ENCODE results near the gene BRCC3.

The BRCC3 gene

GRCh38 chrX:155046129-155046810 lies 25.0 kb upstream of the BRCC3 start:
- Histone ChIP-seq H3K4me2 (ENCODE audit: low read length) (no peak overlapping the region), H3K27me3 (ENCODE audit: control insufficient read depth, insufficient read depth, low read length) (no peaks in the 10 kb centered on the region), H3K4me1 (ENCODE audit: control insufficient read depth, insufficient read depth, low read length) (no peaks in the 10 kb centered on the region), H3K4me3 (ENCODE audit: low read length) (no peak overlapping the region), H3K9me3 (replicated peaks; ENCODE audit: low read length) (no peaks in the 10 kb centered on the region), H3K36me3 (ENCODE audit: insufficient read depth, low read length) (peaks cover 3% of the 10 kb centered on the region), H3K9ac (ENCODE audit: low read depth, low read length) (no peak overlapping the region)

- Histone ChIP-seq H3K4me1 (ENCODE audit: control insufficient read depth, insufficient read depth, low read length) (no peaks in the 10 kb centered on the region), H3K9ac (ENCODE audit: low read depth, low read length) (no peak overlapping the region), H3K4me3 (ENCODE audit: low read length) (no peak overlapping the region), H3K27me3 (ENCODE audit: control insufficient read depth, insufficient read depth, low read length) (no peaks in the 10 kb centered on the region), H3K4me2 (ENCODE audit: low read length) (no peak overlapping the region), H3K9me3 (replicated peaks; ENCODE audit: low read length) (no peaks in the 10 kb centered on the region), H3K36me3 (ENCODE audit: insufficient read depth, low read length) (peaks cover 3% of the 10 kb centered on the region)
These were observed 24.3 kb upstream of the BRCC3 start for GRCh38 chrX:155046811-155047528.

- Histone ChIP-seq H3K4me1 (ENCODE audit: control insufficient read depth, insufficient read depth, low read length) (no peaks in the 10 kb centered on the region), H3K4me2 (ENCODE audit: low read length) (no peak overlapping the region), H3K9me3 (replicated peaks; ENCODE audit: low read length) (no peaks in the 10 kb centered on the region), H3K27me3 (ENCODE audit: control insufficient read depth, insufficient read depth, low read length) (no peaks in the 10 kb centered on the region), H3K9ac (ENCODE audit: low read depth, low read length) (no peak overlapping the region), H3K4me3 (ENCODE audit: low read length) (no peak overlapping the region), H3K36me3 (ENCODE audit: insufficient read depth, low read length) (peaks cover 3% of the 10 kb centered on the region)
These were observed 22.2 kb upstream of the BRCC3 start for GRCh38 chrX:155048977-155049619.

DNA sequence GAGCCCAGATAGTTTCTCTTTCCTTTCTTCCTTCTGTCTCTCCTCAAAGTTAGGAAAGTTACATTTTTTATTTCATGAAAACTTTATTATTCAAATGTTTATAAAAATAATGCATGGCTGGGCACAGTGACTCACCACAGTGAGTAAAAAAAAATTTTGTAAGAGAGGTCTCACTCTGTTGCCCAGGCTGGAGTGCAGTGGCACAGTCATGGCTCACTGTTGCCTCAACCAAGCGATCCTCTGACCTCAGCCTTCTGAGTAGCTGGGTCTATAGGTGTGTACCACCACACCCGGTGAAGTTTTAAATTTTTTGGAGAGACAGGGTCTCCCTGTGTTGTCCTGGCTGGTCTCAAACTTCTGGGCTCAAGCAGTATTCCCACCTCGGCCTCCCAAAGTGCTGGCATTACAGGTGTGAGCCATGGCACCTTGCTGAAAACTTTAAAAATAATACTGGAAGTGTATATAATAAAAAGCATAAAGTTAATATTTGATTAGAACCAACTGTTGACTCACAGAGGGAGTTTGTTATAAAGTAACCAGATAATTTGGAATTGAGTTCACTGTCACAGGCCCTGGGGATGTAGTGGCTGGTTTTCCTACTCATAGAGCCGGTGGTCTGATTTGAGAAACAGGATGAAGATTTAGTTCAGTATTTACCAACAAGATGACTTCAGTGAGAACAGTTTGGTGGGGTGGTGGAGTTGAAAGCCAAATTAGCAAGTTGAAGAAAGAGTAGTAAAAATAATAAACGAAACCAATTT lies 18.4 kb upstream of the BRCC3 start:
- no peak overlapping the region for H3K9ac ChIP-seq (ENCODE audit: low read depth, low read length)
- H3K4me1 ChIP-seq (ENCODE audit: control insufficient read depth, insufficient read depth, low read length): no peaks in the 10 kb centered on the region
- no peaks in the 10 kb centered on the region for H3K9me3 ChIP-seq (replicated peaks; ENCODE audit: low read length)
- H3K4me3 ChIP-seq (ENCODE audit: low read length): no peak overlapping the region
- H3K36me3 ChIP-seq (ENCODE audit: insufficient read depth, low read length): peaks cover 3% of the 10 kb centered on the region
- H3K4me2 ChIP-seq (ENCODE audit: low read length): no peak overlapping the region
- H3K27me3 ChIP-seq (ENCODE audit: control insufficient read depth, insufficient read depth, low read length): no peaks in the 10 kb centered on the region

DNA sequence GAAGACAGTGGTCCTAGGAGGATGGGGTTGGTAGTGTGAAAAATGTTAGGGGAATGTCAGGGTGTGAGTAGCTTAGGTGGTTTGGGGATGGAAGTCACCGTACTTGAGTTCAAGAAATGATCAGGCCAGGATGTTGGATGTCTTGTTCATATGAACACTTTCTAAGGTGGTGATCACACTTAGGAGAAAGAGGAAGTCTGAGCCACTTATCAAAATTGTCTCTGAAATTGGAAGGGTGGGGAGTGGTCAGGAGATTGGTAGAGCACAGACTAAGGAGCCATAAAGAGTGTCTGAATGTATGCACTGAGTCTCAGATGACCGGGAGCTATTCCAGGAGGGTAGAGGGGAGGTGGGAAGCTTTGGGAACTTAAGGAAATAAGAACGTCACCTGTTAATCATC lies 17.7 kb upstream of the BRCC3 start:
- no peak overlapping the region for H3K4me2 ChIP-seq (ENCODE audit: low read length)
- H3K36me3 ChIP-seq (ENCODE audit: insufficient read depth, low read length): peaks cover 3% of the 10 kb centered on the region
- no peak overlapping the region for H3K4me3 ChIP-seq (ENCODE audit: low read length)
- H3K27me3 ChIP-seq (ENCODE audit: control insufficient read depth, insufficient read depth, low read length): no peaks in the 10 kb centered on the region
- H3K4me1 ChIP-seq (ENCODE audit: control insufficient read depth, insufficient read depth, low read length): no peaks in the 10 kb centered on the region
- H3K9me3 ChIP-seq (replicated peaks; ENCODE audit: low read length): no peaks in the 10 kb centered on the region
- H3K9ac ChIP-seq (ENCODE audit: low read depth, low read length): no peak overlapping the region

GRCh38 chrX:155054255-155054654 lies 17.1 kb upstream of the BRCC3 start:
- no peaks in the 10 kb centered on the region for H3K27me3 ChIP-seq (ENCODE audit: control insufficient read depth, insufficient read depth, low read length)
- H3K4me2 ChIP-seq (ENCODE audit: low read length): no peak overlapping the region
- no peak overlapping the region for H3K9ac ChIP-seq (ENCODE audit: low read depth, low read length)
- no peaks in the 10 kb centered on the region for H3K9me3 ChIP-seq (replicated peaks; ENCODE audit: low read length)
- no peak overlapping the region for H3K4me3 ChIP-seq (ENCODE audit: low read length)
- peaks cover 3% of the 10 kb centered on the region for H3K36me3 ChIP-seq (ENCODE audit: insufficient read depth, low read length)
- H3K4me1 ChIP-seq (ENCODE audit: control insufficient read depth, insufficient read depth, low read length): no peaks in the 10 kb centered on the region

DNA sequence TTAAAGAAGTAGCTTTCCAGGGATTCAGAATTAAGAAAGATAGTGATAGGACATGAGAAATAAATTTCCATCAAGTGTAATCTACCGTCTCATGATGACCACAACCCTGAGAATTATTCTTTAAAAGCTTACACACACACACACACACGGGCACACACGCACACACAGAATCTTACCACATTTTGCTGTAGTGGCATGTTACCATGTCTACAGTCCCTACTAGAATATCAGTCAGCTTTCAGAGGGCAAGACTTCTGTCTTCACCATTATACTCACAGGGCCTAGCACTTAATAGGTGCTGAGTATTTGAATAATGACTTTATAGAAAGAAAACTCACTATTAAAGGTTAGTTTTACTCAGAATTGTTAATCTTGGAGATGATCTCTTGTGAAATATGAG lies 15.8 kb upstream of the BRCC3 start:
- H3K4me2 ChIP-seq (ENCODE audit: low read length): no peak overlapping the region
- H3K9ac ChIP-seq (ENCODE audit: low read depth, low read length): no peak overlapping the region
- no peaks in the 10 kb centered on the region for H3K9me3 ChIP-seq (replicated peaks; ENCODE audit: low read length)
- H3K36me3 ChIP-seq (ENCODE audit: insufficient read depth, low read length): no peaks in the 10 kb centered on the region
- H3K4me1 ChIP-seq (ENCODE audit: control insufficient read depth, insufficient read depth, low read length): no peaks in the 10 kb centered on the region
- H3K27me3 ChIP-seq (ENCODE audit: control insufficient read depth, insufficient read depth, low read length): no peaks in the 10 kb centered on the region
- no peak overlapping the region for H3K4me3 ChIP-seq (ENCODE audit: low read length)

DNA sequence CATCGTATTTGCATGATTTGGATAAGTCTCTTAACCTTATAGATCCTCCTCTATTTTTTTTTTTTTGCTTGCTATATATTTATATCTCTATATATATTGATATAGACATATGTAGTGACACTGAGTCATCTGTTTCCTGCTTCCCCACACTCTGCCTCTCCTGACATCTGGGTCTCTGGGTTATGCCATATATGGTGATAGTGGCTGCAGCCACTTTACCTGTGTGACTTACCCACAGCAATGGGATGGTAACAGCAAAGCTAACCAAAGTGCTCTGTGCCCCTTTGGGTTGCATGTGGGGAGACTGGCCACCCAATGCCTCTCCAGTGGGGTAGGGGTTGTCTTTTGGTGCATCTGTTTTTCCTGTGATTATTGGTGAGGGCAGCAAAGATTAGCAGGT lies 14.8 kb upstream of the BRCC3 start:
- no peak overlapping the region for H3K4me3 ChIP-seq (ENCODE audit: low read length)

GRCh38 chrX:155056877-155057792 lies 14.2 kb upstream of the BRCC3 start:
- Histone ChIP-seq H3K9ac (ENCODE audit: low read depth, low read length) (no peak overlapping the region), H3K27me3 (ENCODE audit: control insufficient read depth, insufficient read depth, low read length) (no peaks in the 10 kb centered on the region), H3K4me3 (ENCODE audit: low read length) (peak overlapping the region; percentile 57), H3K4me1 (ENCODE audit: control insufficient read depth, insufficient read depth, low read length) (no peaks in the 10 kb centered on the region), H3K4me2 (ENCODE audit: low read length) (peak overlapping the region; percentile 76), H3K36me3 (ENCODE audit: insufficient read depth, low read length) (no peaks in the 10 kb centered on the region), H3K9me3 (replicated peaks; ENCODE audit: low read length) (no peaks in the 10 kb centered on the region)

More for the DNA sequence above, 14.8 kb upstream of the BRCC3 start:
- no peak overlapping the region for H3K9ac ChIP-seq (ENCODE audit: low read depth, low read length)
- H3K9me3 ChIP-seq (replicated peaks; ENCODE audit: low read length): no peaks in the 10 kb centered on the region
- H3K4me2 ChIP-seq (ENCODE audit: low read length): no peak overlapping the region
- H3K4me1 ChIP-seq (ENCODE audit: control insufficient read depth, insufficient read depth, low read length): no peaks in the 10 kb centered on the region
- H3K27me3 ChIP-seq (ENCODE audit: control insufficient read depth, insufficient read depth, low read length): no peaks in the 10 kb centered on the region
- no peaks in the 10 kb centered on the region for H3K36me3 ChIP-seq (ENCODE audit: insufficient read depth, low read length)

GRCh38 chrX:155061760-155062159 lies 9.5 kb upstream of the BRCC3 start:
- Histone ChIP-seq H3K9ac (ENCODE audit: low read depth, low read length) (no peak overlapping the region), H3K36me3 (ENCODE audit: insufficient read depth, low read length) (no peaks in the 10 kb centered on the region), H3K4me2 (ENCODE audit: low read length) (no peak overlapping the region), H3K27me3 (ENCODE audit: control insufficient read depth, insufficient read depth, low read length) (no peaks in the 10 kb centered on the region), H3K4me1 (ENCODE audit: control insufficient read depth, insufficient read depth, low read length) (peaks cover 9% of the 10 kb centered on the region), H3K9me3 (replicated peaks; ENCODE audit: low read length) (no peaks in the 10 kb centered on the region), H3K4me3 (ENCODE audit: low read length) (no peak overlapping the region)

All from skeletal muscle satellite cell (primary cell).